ENCODE measurements around the gene SPEN.
"Not testable (repeated sequence)": the region's sequence is repeated elsewhere in the genome, so short reads cannot be mapped to it uniquely, and the experiment has no call there.

Gene SPEN

GRCh38 chr1:15833842-15834405 lies 13.6 kb upstream of the SPEN start:
- DNase-seq = no peak

GRCh38 chr1:15834406-15835204 lies 12.9 kb upstream of the SPEN start:
- peak; percentile 92 for DNase-seq

- DNase-seq = no peak
These were observed 12.2 kb upstream of the SPEN start for GRCh38 chr1:15835205-15835740.

GRCh38 chr1:15835741-15836510 lies 11.6 kb upstream of the SPEN start:
- peak; percentile 99 for DNase-seq

GRCh38 chr1:15836511-15836771 lies 11.1 kb upstream of the SPEN start:
- not testable (repeated sequence) for DNase-seq

- DNase-seq = no peak
These were observed 10.5 kb upstream of the SPEN start for GRCh38 chr1:15836772-15837669.

- DNase-seq = no peak
These were observed 9.6 kb upstream of the SPEN start for GRCh38 chr1:15837931-15838330.

- DNase-seq = no peak
These were observed 8.8 kb upstream of the SPEN start for GRCh38 chr1:15838721-15839120.

GRCh38 chr1:15843826-15844572 lies 3.5 kb upstream of the SPEN start:
- DNase-seq = peak; percentile 33

- not testable (repeated sequence) for DNase-seq
These were observed 1.5 kb upstream of the SPEN start for GRCh38 chr1:15846056-15846455.

GRCh38 chr1:15847893-15848142 lies 311 bp downstream of the SPEN start:
- no peak for DNase-seq

GRCh38 chr1:15848143-15848928 lies 829 bp downstream of the SPEN start:
- no peak for DNase-seq

- peak; percentile 84 for DNase-seq
These were observed 1.6 kb downstream of the SPEN start for GRCh38 chr1:15848929-15849774.

GRCh38 chr1:15849775-15850324 lies 2.3 kb downstream of the SPEN start:
- DNase-seq = peak; percentile 81

- no peak for DNase-seq
These were observed 3.0 kb downstream of the SPEN start for GRCh38 chr1:15850471-15851001.

- DNase-seq = no peak
These were observed 3.9 kb downstream of the SPEN start for GRCh38 chr1:15851210-15852035.

GRCh38 chr1:15852036-15852827 lies 4.7 kb downstream of the SPEN start:
- DNase-seq = no peak

- no peak for DNase-seq
These were observed 5.4 kb downstream of the SPEN start for GRCh38 chr1:15852828-15853302.

Data from NCI-H446 treated with DMSO at 0.1 percent for 48 hours (cell line).